ENCODE measurements around the gene PODXL2.

DNA sequence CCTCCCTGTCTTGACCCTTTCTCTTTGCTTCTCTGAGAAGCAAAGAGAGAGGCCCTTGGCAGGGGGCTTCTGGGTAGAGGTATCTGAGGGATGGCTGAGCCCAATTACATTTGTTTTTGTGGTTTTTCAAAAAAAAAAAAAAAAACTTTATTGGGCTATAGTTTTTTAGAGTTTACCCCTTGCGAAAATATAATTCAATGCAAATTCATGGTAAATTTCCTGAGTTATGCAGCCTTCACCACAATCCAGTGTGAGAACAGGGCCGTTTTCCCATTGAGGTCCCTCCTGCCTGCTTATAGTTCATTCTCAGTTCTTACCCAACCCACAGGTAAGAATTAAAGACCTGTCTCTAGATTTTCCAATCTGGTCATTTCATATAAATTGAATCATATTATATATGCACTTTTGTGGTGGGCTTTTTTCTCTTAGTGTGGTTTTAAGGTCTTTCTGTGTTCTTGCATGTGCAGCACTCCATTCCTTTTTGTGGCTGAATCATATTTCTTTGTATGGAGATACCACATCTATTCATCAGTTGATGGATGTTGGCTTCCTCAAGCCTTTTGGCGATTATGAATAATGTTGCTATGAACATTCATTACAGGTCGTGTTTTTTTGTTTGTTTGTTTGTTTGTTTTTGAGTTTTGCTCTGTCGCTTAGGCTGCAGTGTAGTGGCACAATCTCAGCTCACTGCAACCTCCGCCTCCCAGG is 28.1 kb upstream of the PODXL2 start:
- no peak for TF ChIP-seq CTCF (IDR thresholded peaks at IDR 0.05)
- TF ChIP-seq POLR2A (IDR thresholded peaks at IDR 0.05), result no peak
